GM12878 (cell line): ENCODE results near the gene ARHGEF11. TPM values are rescaled to one million over a fixed set of nuclear protein-coding genes. Genes with fewer than 3 reads are reported as not detected.

Source experiments
- ATAC-seq: fragments of 200-7000 bp; cut with Tn5 transposase; 3 replicates; pipeline ENCODE4 v1.9.1; 2020; ENCODE audit warnings: mild to moderate bottlenecking, moderate library complexity
- BruUV-seq: library from RNA; stranded (reverse); fragments of 400-500 nt; replicated peaks from 2 replicates; lab custom pipeline; 2021; lab: Mats Ljungman, UMichigan
- CTCF ChIA-PET: fragments of 300-600 bp; sonication (Branson Sonifier 250); formaldehyde crosslinking; extraction: SDS; loops from one replicate; lab custom pipeline; 2021; ENCODE audit warnings: inconsistent platforms; lab: Yijun Ruan, JAX
- POLR2A ChIA-PET: fragments of 350-600 bp; formaldehyde crosslinking; extraction: SDS; loops from one replicate; lab custom pipeline; 2021; ENCODE audit warnings: inconsistent platforms; lab: Charles Lee
- RAD21 ChIA-PET: fragments of 300-600 bp; sonication (Branson Sonifier 250); formaldehyde crosslinking; loops from one replicate; lab custom pipeline; 2023; ENCODE audit warnings: antibody characterized with exemption; ENCODE audit not compliant: unreplicated experiment; lab: Charles Lee
- SMC1A ChIA-PET: fragments of 300-600 bp; sonication (Branson Sonifier 250); formaldehyde crosslinking; loops from one replicate; lab custom pipeline; 2023; ENCODE audit not compliant: unreplicated experiment, uncharacterized antibody; lab: Charles Lee
- DNase-seq: peaks from one replicate; pipeline ENCODE4 v3.0.0-alpha.2; 2011; ENCODE audit warnings: low read depth, low spot score
- FAIRE-seq: peaks from 3 replicates; lab custom pipeline; 2011; peaks lifted over from hg19 to GRCh38; lab: Jason Lieb, UNC
- H2AFZ ChIP-seq: 2 replicates; pipeline ENCODE4 v1.6.0; 2011; ENCODE audit warnings: low read depth, low read length, control low read depth; ENCODE audit not compliant: control insufficient read depth
- H3K27ac ChIP-seq: 2 replicates; pipeline ENCODE4 v1.5.1; 2011; ENCODE audit warnings: control low read depth; ENCODE audit not compliant: control insufficient read depth, insufficient read depth
- H3K27me3 ChIP-seq, 2 experiments: replicated peaks in 1 of 2; 2 replicates each; pipeline versions ENCODE4 v1.6.0 to v1.6.1; 2011; ENCODE audit warnings: low read length in 1 of 2; ENCODE audit not compliant: control insufficient read depth in 2 of 2, insufficient read depth in 2 of 2
- H3K36me3 ChIP-seq, 2 experiments: 2 replicates each; pipeline ENCODE4 v1.5.1; 2011; ENCODE audit warnings: low read length in 1 of 2; ENCODE audit not compliant: control insufficient read depth in 2 of 2, insufficient read depth in 2 of 2
- H3K4me1 ChIP-seq: 2 replicates; pipeline ENCODE4 v1.6.1; 2011; ENCODE audit warnings: mild to moderate bottlenecking, low read length, moderate library complexity, mixed read lengths; ENCODE audit not compliant: control insufficient read depth, insufficient read depth
- H3K4me2 ChIP-seq: 2 replicates; pipeline ENCODE4 v1.6.0; 2011; ENCODE audit warnings: control low read depth; ENCODE audit not compliant: control insufficient read depth, insufficient read depth
- H3K4me3 ChIP-seq: fragments of 200-600 bp; sonication (generic); 2 replicates; pipeline ENCODE4 v1.5.1; 2016
- H3K79me2 ChIP-seq: 2 replicates; pipeline ENCODE4 v1.6.0; 2011; ENCODE audit warnings: low read length; ENCODE audit not compliant: control insufficient read depth, insufficient read depth
- H3K9ac ChIP-seq: 2 replicates; pipeline ENCODE4 v1.8.0; 2011; ENCODE audit warnings: low read length, control low read depth, mixed read lengths; ENCODE audit not compliant: control insufficient read depth, insufficient read depth
- H3K9me3 ChIP-seq: replicated peaks from 3 replicates; pipeline ENCODE4 v1.5.1; 2011; ENCODE audit warnings: mild to moderate bottlenecking, low read length; ENCODE audit not compliant: control insufficient read depth, insufficient read depth
- H4K20me1 ChIP-seq: 2 replicates; pipeline ENCODE4 v1.6.0; 2011; ENCODE audit not compliant: control insufficient read depth, insufficient read depth
- E2F8 ChIP-seq: fragments of 450-650 bp; IDR thresholded peaks from 2 replicates; pipeline ENCODE4 v1.6.1; 2018; ENCODE audit warnings: mild to moderate bottlenecking, low read depth, moderate library complexity; ENCODE audit not compliant: partially characterized antibody
- HDGF ChIP-seq: fragments of 450-650 bp; IDR thresholded peaks from 2 replicates; pipeline ENCODE4 v1.6.1; 2016; ENCODE audit warnings: antibody characterized with exemption
- MEF2B ChIP-seq: fragments of 450-650 bp; IDR thresholded peaks from 2 replicates; pipeline ENCODE4 v1.6.1; 2018; ENCODE audit warnings: mild to moderate bottlenecking, moderate library complexity; ENCODE audit not compliant: partially characterized antibody, poor library complexity, severe bottlenecking
- POLR2AphosphoS5 ChIP-seq: IDR thresholded peaks from 2 replicates; pipeline ENCODE4 v1.6.1; 2011; ENCODE audit warnings: mild to moderate bottlenecking, low read length, inconsistent platforms
- WGBS: methylation state at CpG from one replicate; pipeline ENCODE4 v1.1.6; 2016; ENCODE audit warnings: low lambda C conversion rate; ENCODE audit not compliant: insufficient replicate concordance, insufficient coverage; ENCODE audit errors: missing lambda C conversion rate; 5-methylcytosine and 5-hydroxymethylcytosine counted together
- in situ Hi-C: fragments of 300-500 bp; cut with MboI; formaldehyde crosslinking; loops from 9 replicates; pipeline ENCODE4 v1.14.3; 2018; ENCODE audit warnings: mixed read lengths
- intact Hi-C: fragments of 100-400 bp; cut with micrococcal nuclease; formaldehyde crosslinking; loops from one replicate; pipeline ENCODE4 v1.14.2; 2022; ENCODE audit not compliant: unreplicated experiment
- polyA plus RNA-seq, 11 experiments: library from polyadenylated mRNA; depleted of rRNA in 4 of 11; unstranded in 6 of 11; stranded (reverse) in 5 of 11; fragments of >200 nt; fragmentation: Nextera tagmentation in 4 of 11; fragmentation: Illumina TruSeq in 1 of 11; extraction: Ambion mirVana in 4 of 11; extraction: Trizol in 1 of 11; gene quantifications; 1 replicate in 1 of 11; 2 replicates in 10 of 11; pipeline versions ENCODE4 v1.2.1 to v1.2.3, GENCODE V29; 2011 to 2016; ENCODE audit warnings: inconsistent platforms in 2 of 11, missing spikeins in 2 of 11, low read depth in 1 of 11
- total RNA-seq, 4 experiments: library from RNA; depleted of rRNA in 3 of 4; stranded (reverse); fragments of >200 nt in 3 of 4; fragmentation: Illumina TruSeq in 1 of 4; extraction: Trizol in 1 of 4; gene quantifications; 2 replicates each; pipeline versions ENCODE4 v1.2.1 to v1.2.3, GENCODE V29; 2013 to 2021

ARHGEF11 gene
- total and polyA plus RNA-seq, 10 of the 15 experiments (the other 5 are each of a cell fraction or from before 2014, with no cell fraction given), result 0.05 to 12.7 (median 1.8) TPM

GRCh38 chr1:157050836-157051235 is 5.3 kb upstream of the ARHGEF11 start:
- in situ Hi-C loops, result no loop called here
- FAIRE-seq (no peak), ATAC-seq (no peak), DNase-seq (no peak)
- no peak overlapping the region for H3K27ac ChIP-seq
- TF ChIP-seq MEF2B, result peak; percentile 95
- TF ChIP-seq POLR2AphosphoS5, result no peak
- intact Hi-C loops, result no loop called here
- ChIA-PET POLR2A (interaction anchor here (1.5 to 3.1 kb wide), 2 partner anchors 11 to 16 kb away, joined by 3 to 11 read pairs; no protein-coding TSS in a partner anchor), CTCF (interaction anchor here (0.8 to 2.4 kb wide), 4 partner anchors 12 to 237 kb away, joined by 3 to 6 read pairs (median 4); no protein-coding TSS in a partner anchor), SMC1A (interaction anchor here (0.9 to 1.3 kb wide), 2 partner anchors 11 to 24 kb away, joined by 3 to 8 read pairs; no protein-coding TSS in a partner anchor), RAD21 (interaction anchor here (1.4 kb wide), 1 partner anchor 23 kb away, joined by 3 read pairs; no protein-coding TSS in a partner anchor)
- H3K9ac ChIP-seq, result no peak overlapping the region
- H3K36me3 ChIP-seq, result no peaks in the 10 kb centered on the region
- H3K4me2 ChIP-seq, result no peak overlapping the region
- no peaks in the 10 kb centered on the region; the same call in 2 of the 3 replicates for H3K9me3 ChIP-seq
- H3K79me2 ChIP-seq, result no peaks in the 10 kb centered on the region
- WGBS, result 0% methylated on average over 1 of the region's 2 CpGs
- H3K27me3 ChIP-seq, result no peaks in the 10 kb centered on the region; a peak in 1 of 4 replicates
- H3K4me3 ChIP-seq, result no peak overlapping the region
- H3K4me1 ChIP-seq, result no peaks in the 10 kb centered on the region
- BruUV-seq, result no TSS peak
- H2AFZ ChIP-seq, result no peak overlapping the region
- H4K20me1 ChIP-seq, result no peaks in the 10 kb centered on the region

GRCh38 chr1:157047062-157047410 is 1.5 kb upstream of the ARHGEF11 start:
- no peaks in the 10 kb centered on the region for H3K36me3 ChIP-seq
- in situ Hi-C loops, result no loop called here
- intact Hi-C loops, result no loop called here
- DNase-seq (no peak), ATAC-seq (0 out of 3 replicates have a peak, but pooled peaks have one; percentile 7), FAIRE-seq (no peak)
- no peak overlapping the region for H3K4me3 ChIP-seq
- no peak overlapping the region for H3K4me2 ChIP-seq
- no peak overlapping the region for H2AFZ ChIP-seq
- H3K79me2 ChIP-seq, result peaks cover 9% of the 10 kb centered on the region
- no TSS peak for BruUV-seq
- POLR2A ChIA-PET, result no interaction called here
- H4K20me1 ChIP-seq, result no peaks in the 10 kb centered on the region
- no peaks in the 10 kb centered on the region; the same call in 2 of the 3 replicates for H3K9me3 ChIP-seq
- SMC1A ChIA-PET, result no interaction called here
- H3K9ac ChIP-seq, result no peak overlapping the region
- RAD21 ChIA-PET, result no interaction called here
- no peaks in the 10 kb centered on the region for H3K4me1 ChIP-seq
- WGBS, result 0% methylated on average over 2 of the region's 2 CpGs
- H3K27me3 ChIP-seq, result no peaks in the 10 kb centered on the region; a peak in 2 of 4 replicates
- TF ChIP-seq E2F8 (no peak), HDGF (no peak)
- CTCF ChIA-PET, result interaction anchor here (1.5 kb wide), 1 partner anchor 157 kb away, joined by 3 read pairs; no protein-coding TSS in a partner anchor
- H3K27ac ChIP-seq, result no peak overlapping the region
